Activated T-helper 17 cell treated with anti-CD3 and anti-CD28 coated beads, Interleukin-2, amount 50 U/mL, for 72 hours (primary cell): Measurements from ENCODE around the gene ARRDC1. TPM values are rescaled to one million over a fixed set of nuclear protein-coding genes. Genes with fewer than 3 reads are reported as not detected.
"Not testable (repeated sequence)": the region's sequence is repeated elsewhere in the genome, so short reads cannot be mapped to it uniquely, and the experiment has no call there.

Source experiments
- ATAC-seq: fragments of 150-1000 bp; cut with Tn5 transposase; replicated peaks from 2 replicates; pipeline ENCODE4 v1.10.0; 2021; ENCODE audit warnings: mild to moderate bottlenecking, moderate library complexity
- H3K27ac Mint-ChIP-seq: one replicate; pipeline ENCODE4 v1.8.0; 2022; ENCODE audit warnings: mixed read lengths
- H3K27me3 Mint-ChIP-seq: one replicate; pipeline ENCODE4 v1.8.0; 2022; ENCODE audit warnings: mixed read lengths
- H3K36me3 Mint-ChIP-seq: one replicate; pipeline ENCODE4 v1.8.0; 2022; ENCODE audit warnings: low read depth, mild to moderate bottlenecking, mixed read lengths
- H3K4me1 Mint-ChIP-seq: one replicate; pipeline ENCODE4 v1.8.0; 2022; ENCODE audit warnings: mixed read lengths
- H3K4me3 Mint-ChIP-seq: one replicate; pipeline ENCODE4 v1.8.0; 2022; ENCODE audit warnings: mild to moderate bottlenecking, mixed read lengths
- H3K9me3 Mint-ChIP-seq: one replicate; pipeline ENCODE4 v1.8.0; 2022; ENCODE audit warnings: mixed read lengths
- total RNA-seq, 2 donors: library from RNA; stranded (reverse); gene quantifications; one replicate each; pipeline ENCODE4 v1.2.3, GENCODE V29; 2022

The ARRDC1 gene
- total RNA-seq, 2 donors from 2014 or later = 39.0 to 43.0 TPM

DNA sequence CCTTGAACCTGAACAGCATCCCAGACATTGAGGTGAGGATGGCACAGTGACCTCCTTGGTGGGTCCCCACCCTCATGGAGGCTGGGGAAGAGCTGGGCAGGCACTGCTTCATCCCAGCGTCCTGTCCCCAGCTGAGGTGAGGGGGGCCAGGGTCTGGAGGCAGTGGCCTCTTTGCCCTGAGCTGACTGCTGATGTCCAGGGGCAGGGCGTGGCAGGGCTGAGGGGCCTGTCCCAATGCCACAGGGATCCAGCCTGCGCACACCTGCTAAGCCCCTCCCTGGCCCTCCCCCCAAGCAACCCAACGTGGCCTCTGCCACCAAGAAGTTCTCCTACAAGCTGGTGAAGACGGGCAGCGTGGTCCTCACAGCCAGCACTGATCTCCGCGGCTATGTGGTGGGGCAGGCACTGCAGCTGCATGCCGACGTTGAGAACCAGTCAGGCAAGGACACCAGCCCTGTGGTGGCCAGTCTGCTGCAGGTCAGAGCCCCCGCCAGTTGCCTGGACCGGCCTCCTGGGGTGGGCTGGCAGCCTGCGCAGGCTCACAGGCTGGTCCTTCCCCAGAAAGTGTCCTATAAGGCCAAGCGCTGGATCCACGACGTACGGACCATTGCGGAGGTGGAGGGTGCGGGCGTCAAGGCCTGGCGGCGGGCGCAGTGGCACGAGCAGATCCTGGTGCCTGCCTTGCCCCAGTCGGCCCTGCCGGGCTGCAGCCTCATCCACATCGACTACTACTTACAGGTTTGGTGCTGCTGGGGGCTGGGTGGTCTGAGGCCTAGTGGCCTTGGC is 8.4 kb downstream of the ARRDC1 start:
- no peak overlapping the region for H3K4me3 Mint-ChIP-seq
- no peaks in the 10 kb centered on the region for H3K27me3 Mint-ChIP-seq
- H3K36me3 Mint-ChIP-seq = peaks cover 29% of the 10 kb centered on the region
- no peak overlapping the region for H3K27ac Mint-ChIP-seq
- no peaks in the 10 kb centered on the region for H3K9me3 Mint-ChIP-seq
- H3K4me1 Mint-ChIP-seq = peaks cover 14% of the 10 kb centered on the region
- no peak for ATAC-seq

- no peak overlapping the region for H3K27ac Mint-ChIP-seq
- H3K27me3 Mint-ChIP-seq = no peaks in the 10 kb centered on the region
- no peak for ATAC-seq
- H3K4me1 Mint-ChIP-seq = peaks cover 18% of the 10 kb centered on the region
- peaks cover 29% of the 10 kb centered on the region for H3K36me3 Mint-ChIP-seq
- H3K9me3 Mint-ChIP-seq = no peaks in the 10 kb centered on the region
- no peak overlapping the region for H3K4me3 Mint-ChIP-seq
These were observed 9.3 kb downstream of the ARRDC1 start for GRCh38 chr9:137614631-137615386.

GRCh38 chr9:137615387-137615871 is 9.9 kb downstream of the ARRDC1 start:
- no peak overlapping the region for H3K27ac Mint-ChIP-seq
- ATAC-seq = no peak
- peaks cover 21% of the 10 kb centered on the region for H3K4me1 Mint-ChIP-seq
- H3K27me3 Mint-ChIP-seq = no peaks in the 10 kb centered on the region
- no peaks in the 10 kb centered on the region for H3K9me3 Mint-ChIP-seq
- no peak overlapping the region for H3K4me3 Mint-ChIP-seq
- H3K36me3 Mint-ChIP-seq = peaks cover 29% of the 10 kb centered on the region

- peak within 1 kb of the TSS; percentile 98 for H3K4me3 Mint-ChIP-seq
- H3K36me3 Mint-ChIP-seq = peaks cover 44% of the 10 kb centered on the region
- peak within 1 kb of the TSS; percentile 95 for H3K27ac Mint-ChIP-seq
- ATAC-seq = peak; percentile 89
- H3K4me1 Mint-ChIP-seq = peaks cover 20% of the 10 kb centered on the region
- H3K27me3 Mint-ChIP-seq = no peaks in the 10 kb centered on the region
- H3K9me3 Mint-ChIP-seq = no peaks in the 10 kb centered on the region
These were observed 12.9 kb downstream of the ARRDC1 start, which contains the start of gene EHMT1 for GRCh38 chr9:137618105-137619067. Gene EHMT1 (plus strand): TSS chr9:137619005. CDS start chr9:137619029, 24 bp downstream.

DNA sequence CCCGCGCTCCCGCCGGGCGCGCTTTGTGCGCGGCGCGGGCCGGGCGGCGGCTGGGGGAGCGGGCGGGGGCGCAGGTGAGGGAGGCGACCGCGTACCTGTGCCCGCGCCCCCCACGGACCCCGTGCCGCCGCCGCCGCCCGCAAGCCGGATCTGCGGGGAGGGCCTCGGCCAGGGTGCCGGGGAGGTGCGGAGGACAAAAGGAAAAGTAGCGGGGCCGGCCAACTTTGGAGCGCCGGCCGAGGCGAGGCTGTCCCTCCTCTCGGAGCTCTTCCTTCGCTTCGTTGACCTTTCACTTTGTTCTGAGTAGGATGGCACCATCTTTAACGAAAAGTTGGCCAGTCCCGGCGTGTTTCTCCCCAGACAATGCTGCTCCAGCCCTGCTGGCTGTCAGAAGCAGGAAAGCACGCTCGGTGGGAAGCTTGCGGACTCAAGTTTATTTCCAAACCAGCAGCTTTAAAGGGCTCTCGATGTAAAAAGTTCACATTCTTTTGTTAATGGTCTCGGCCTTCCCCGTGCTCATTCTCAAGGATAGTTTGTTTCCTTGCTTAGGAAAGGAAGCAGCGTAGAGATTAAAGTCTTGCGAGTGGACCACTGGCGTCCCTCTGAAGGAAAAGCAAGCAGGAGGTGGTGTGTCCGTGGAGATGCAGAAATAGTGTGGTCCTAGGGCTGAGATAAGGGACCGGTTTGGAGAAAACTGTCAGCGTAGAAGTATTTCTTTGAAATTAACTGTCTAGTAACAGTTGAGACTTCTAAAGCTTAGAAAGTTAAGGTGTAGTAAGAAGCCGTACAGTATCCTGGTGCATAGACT is 14.0 kb downstream of the ARRDC1 start:
- H3K27me3 Mint-ChIP-seq = no peaks in the 10 kb centered on the region
- H3K27ac Mint-ChIP-seq = peak overlapping the region; percentile 95
- H3K4me3 Mint-ChIP-seq = peak overlapping the region; percentile 98
- no peaks in the 10 kb centered on the region for H3K9me3 Mint-ChIP-seq
- peak; percentile 21 for ATAC-seq
- peaks cover 48% of the 10 kb centered on the region for H3K36me3 Mint-ChIP-seq
- H3K4me1 Mint-ChIP-seq = peaks cover 20% of the 10 kb centered on the region

- no peaks in the 10 kb centered on the region for H3K27me3 Mint-ChIP-seq
- peak; percentile 20 for ATAC-seq
- H3K27ac Mint-ChIP-seq = peak overlapping the region; percentile 95
- peak overlapping the region; percentile 98 for H3K4me3 Mint-ChIP-seq
- peaks cover 42% of the 10 kb centered on the region for H3K36me3 Mint-ChIP-seq
- H3K9me3 Mint-ChIP-seq = no peaks in the 10 kb centered on the region
- peaks cover 22% of the 10 kb centered on the region for H3K4me1 Mint-ChIP-seq
These were observed 14.5 kb downstream of the ARRDC1 start for GRCh38 chr9:137620048-137620405.

DNA sequence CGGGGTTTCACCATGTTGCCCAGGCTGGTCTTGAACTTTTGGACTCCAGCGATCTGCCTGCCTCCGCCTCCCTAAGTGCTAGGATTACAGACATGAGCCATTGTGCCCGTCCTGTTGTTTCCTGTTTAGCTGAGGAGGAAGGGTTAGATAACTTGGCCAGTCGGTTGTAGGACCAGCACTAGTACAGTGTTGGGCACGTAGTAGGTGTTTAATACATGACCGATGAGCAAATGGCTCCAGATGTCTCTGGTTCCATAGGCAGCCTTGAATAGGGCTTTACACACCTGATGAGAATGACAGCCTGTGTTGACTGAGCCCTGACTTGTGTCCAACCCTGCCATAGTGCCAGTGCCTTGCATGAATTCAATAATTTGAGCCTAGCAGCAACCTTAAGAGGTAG is 15.1 kb downstream of the ARRDC1 start:
- Mint-ChIP-seq H3K27ac (no peak overlapping the region), H3K27me3 (no peaks in the 10 kb centered on the region), H3K36me3 (peaks cover 42% of the 10 kb centered on the region), H3K9me3 (no peaks in the 10 kb centered on the region), H3K4me1 (peaks cover 27% of the 10 kb centered on the region), H3K4me3 (peak overlapping the region; percentile 98)
- no peak for ATAC-seq

- no peak overlapping the region for H3K27ac Mint-ChIP-seq
- ATAC-seq = no peak
- H3K9me3 Mint-ChIP-seq = no peaks in the 10 kb centered on the region
- H3K27me3 Mint-ChIP-seq = no peaks in the 10 kb centered on the region
- peaks cover 40% of the 10 kb centered on the region for H3K36me3 Mint-ChIP-seq
- peaks cover 29% of the 10 kb centered on the region for H3K4me1 Mint-ChIP-seq
- H3K4me3 Mint-ChIP-seq = peak overlapping the region; percentile 98
These were observed 15.8 kb downstream of the ARRDC1 start for GRCh38 chr9:137621131-137621757.

- Mint-ChIP-seq H3K36me3 (peaks cover 33% of the 10 kb centered on the region), H3K27ac (peak overlapping the region; percentile 56), H3K4me1 (peaks cover 32% of the 10 kb centered on the region)
- H3K4me3 Mint-ChIP-seq, ATAC-seq, H3K27me3 Mint-ChIP-seq, H3K9me3 Mint-ChIP-seq: not testable (repeated sequence)
These were observed 16.7 kb downstream of the ARRDC1 start for GRCh38 chr9:137622211-137622610.

GRCh38 chr9:137626464-137626863 is 21.0 kb downstream of the ARRDC1 start:
- Mint-ChIP-seq H3K4me3 (peak overlapping the region; percentile 18), H3K27ac (no peak overlapping the region), H3K9me3 (no peaks in the 10 kb centered on the region), H3K27me3 (no peaks in the 10 kb centered on the region), H3K4me1 (peaks cover 35% of the 10 kb centered on the region), H3K36me3 (peaks cover 37% of the 10 kb centered on the region)
- no peak for ATAC-seq

DNA sequence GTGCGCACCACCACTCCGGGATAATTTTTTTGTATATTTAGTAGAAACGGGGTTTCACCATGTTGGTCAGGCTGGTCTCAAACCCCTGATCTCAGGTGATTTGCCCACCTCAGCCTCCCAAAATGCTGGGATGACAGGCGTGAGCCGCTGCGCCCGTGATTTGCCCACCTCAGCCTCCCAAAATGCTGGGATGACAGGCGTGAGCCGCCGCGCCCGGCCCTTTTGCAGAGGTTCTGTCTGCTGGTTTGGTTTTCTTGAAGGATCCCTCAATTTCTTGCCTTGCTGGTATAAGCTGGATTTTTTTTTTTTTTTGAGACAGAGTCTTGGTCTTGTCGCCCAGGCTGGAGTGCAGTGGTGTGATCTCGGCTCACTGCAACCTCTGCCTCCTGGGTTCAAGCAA is 21.9 kb downstream of the ARRDC1 start:
- H3K27ac Mint-ChIP-seq, H3K4me3 Mint-ChIP-seq, H3K9me3 Mint-ChIP-seq, ATAC-seq, H3K27me3 Mint-ChIP-seq: not testable (repeated sequence)
- peaks cover 32% of the 10 kb centered on the region for H3K36me3 Mint-ChIP-seq
- H3K4me1 Mint-ChIP-seq = peaks cover 36% of the 10 kb centered on the region

DNA sequence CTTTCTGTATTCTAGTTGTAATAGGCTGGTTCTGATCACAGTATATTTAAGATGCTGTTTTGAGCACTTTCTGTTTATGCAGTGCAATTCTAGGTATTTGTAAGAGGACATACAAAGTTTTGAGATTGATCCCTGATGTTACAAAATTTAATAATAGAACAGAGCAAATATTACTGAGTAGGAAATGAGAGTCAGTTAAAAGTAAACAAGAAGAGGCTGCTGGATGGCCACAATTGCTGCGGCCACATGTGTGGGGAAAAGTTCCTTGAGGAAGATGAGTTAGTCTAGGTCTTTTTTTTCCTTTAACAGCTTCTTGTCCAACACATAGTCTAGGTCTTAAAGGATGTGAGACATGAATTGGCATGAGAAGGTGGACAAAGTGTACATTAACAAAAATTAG is 24.6 kb downstream of the ARRDC1 start:
- no peak for ATAC-seq
- no peaks in the 10 kb centered on the region for H3K27me3 Mint-ChIP-seq
- peaks cover 43% of the 10 kb centered on the region for H3K4me1 Mint-ChIP-seq
- H3K9me3 Mint-ChIP-seq = no peaks in the 10 kb centered on the region
- H3K27ac Mint-ChIP-seq = peak overlapping the region; percentile 10
- peak overlapping the region; percentile 85 for H3K4me3 Mint-ChIP-seq
- H3K36me3 Mint-ChIP-seq = peaks cover 31% of the 10 kb centered on the region

- H3K4me3 Mint-ChIP-seq = peak overlapping the region; percentile 85
- no peaks in the 10 kb centered on the region for H3K27me3 Mint-ChIP-seq
- H3K9me3 Mint-ChIP-seq = no peaks in the 10 kb centered on the region
- peaks cover 31% of the 10 kb centered on the region for H3K36me3 Mint-ChIP-seq
- H3K27ac Mint-ChIP-seq = peak overlapping the region; percentile 10
- H3K4me1 Mint-ChIP-seq = peaks cover 37% of the 10 kb centered on the region
- ATAC-seq = no peak
These were observed 25.2 kb downstream of the ARRDC1 start for GRCh38 chr9:137630679-137631078.
